ENCODE results near the gene THBS4.

DNA sequence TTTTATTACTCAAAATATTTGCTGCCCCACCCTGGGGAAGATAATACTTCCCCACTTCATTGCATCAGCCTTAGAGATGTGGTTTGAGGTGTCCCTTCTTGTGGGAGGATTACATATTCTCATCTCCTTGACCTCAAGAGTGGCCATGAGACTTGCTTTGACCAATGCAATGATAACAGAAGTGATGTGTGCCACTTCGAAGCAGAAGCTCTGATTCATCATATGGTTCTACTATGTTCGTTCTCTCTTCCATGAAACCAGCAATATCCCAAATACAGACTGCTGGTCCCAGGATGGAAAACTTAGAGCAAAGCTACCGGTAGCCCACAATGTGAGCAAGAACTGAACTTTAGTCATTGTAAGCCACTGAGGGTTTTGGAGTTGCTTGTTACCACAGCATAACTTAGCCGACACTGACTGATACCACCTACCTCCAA, 92.0 kb downstream of the THBS4 start:
- TF ChIP-seq, protein P1, sequence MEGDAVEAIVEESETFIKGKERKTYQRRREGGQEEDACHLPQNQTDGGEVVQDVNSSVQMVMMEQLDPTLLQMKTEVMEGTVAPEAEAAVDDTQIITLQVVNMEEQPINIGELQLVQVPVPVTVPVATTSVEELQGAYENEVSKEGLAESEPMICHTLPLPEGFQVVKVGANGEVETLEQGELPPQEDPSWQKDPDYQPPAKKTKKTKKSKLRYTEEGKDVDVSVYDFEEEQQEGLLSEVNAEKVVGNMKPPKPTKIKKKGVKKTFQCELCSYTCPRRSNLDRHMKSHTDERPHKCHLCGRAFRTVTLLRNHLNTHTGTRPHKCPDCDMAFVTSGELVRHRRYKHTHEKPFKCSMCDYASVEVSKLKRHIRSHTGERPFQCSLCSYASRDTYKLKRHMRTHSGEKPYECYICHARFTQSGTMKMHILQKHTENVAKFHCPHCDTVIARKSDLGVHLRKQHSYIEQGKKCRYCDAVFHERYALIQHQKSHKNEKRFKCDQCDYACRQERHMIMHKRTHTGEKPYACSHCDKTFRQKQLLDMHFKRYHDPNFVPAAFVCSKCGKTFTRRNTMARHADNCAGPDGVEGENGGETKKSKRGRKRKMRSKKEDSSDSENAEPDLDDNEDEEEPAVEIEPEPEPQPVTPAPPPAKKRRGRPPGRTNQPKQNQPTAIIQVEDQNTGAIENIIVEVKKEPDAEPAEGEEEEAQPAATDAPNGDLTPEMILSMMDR (IDR thresholded peaks at IDR 0.05), result no peak
- peak in 2 of 4 donors; percentile 44 to 67 for TF ChIP-seq EP300 (IDR thresholded peaks at IDR 0.05)

All from upper lobe of left lung (tissue), 4 donors.